IMR-90 (cell line): ENCODE data around the gene PKD1L1.

Experiments
- BHLHE40 ChIP-seq: fragments of 150-350 bp; IDR thresholded peaks from 2 replicates; pipeline ENCODE4 v1.6.1; 2016; ENCODE audit warnings: mild to moderate bottlenecking, low read depth, low read length
- FOS ChIP-seq: fragments of 150-350 bp; IDR thresholded peaks from 2 replicates; pipeline ENCODE4 v1.6.1; 2016; ENCODE audit warnings: low read depth, low read length
- MAZ ChIP-seq: IDR thresholded peaks from 2 replicates; pipeline ENCODE4 v1.6.1; 2012; ENCODE audit warnings: low read depth, mild to moderate bottlenecking, low read length, improper control_type of control experiment, moderate library complexity, borderline replicate concordance
- MXI1 ChIP-seq: IDR thresholded peaks from 2 replicates; pipeline ENCODE4 v1.6.1; 2012; ENCODE audit warnings: low read depth, mild to moderate bottlenecking, low read length, moderate library complexity, borderline replicate concordance
- NFE2L2 ChIP-seq: fragments of 150-350 bp; IDR thresholded peaks from 2 replicates; pipeline ENCODE4 v1.6.1; 2016; ENCODE audit warnings: low read depth, mild to moderate bottlenecking, low read length
- POLR2A ChIP-seq: IDR thresholded peaks from 2 replicates; pipeline ENCODE4 v1.6.1; 2012; ENCODE audit warnings: mild to moderate bottlenecking, low read depth, low read length
- RAD21 ChIP-seq: IDR thresholded peaks from 2 replicates; pipeline ENCODE4 v1.6.1; 2012; ENCODE audit warnings: low read length, improper control_type of control experiment
- TF ChIP-seq, protein P1 (sequence below): conservative IDR thresholded peaks from 2 replicates; pipeline ENCODE4 v1.5.1; 2012; ENCODE audit warnings: mild to moderate bottlenecking, low read depth, low read length, improper control_type of control experiment
- TF ChIP-seq, protein P2 (sequence below): fragments of 150-350 bp; IDR thresholded peaks from 2 replicates; pipeline ENCODE4 v1.6.1; 2017; ENCODE audit warnings: mild to moderate bottlenecking, antibody characterized with exemption, low read length, low read depth

- TF ChIP-seq, protein P1, sequence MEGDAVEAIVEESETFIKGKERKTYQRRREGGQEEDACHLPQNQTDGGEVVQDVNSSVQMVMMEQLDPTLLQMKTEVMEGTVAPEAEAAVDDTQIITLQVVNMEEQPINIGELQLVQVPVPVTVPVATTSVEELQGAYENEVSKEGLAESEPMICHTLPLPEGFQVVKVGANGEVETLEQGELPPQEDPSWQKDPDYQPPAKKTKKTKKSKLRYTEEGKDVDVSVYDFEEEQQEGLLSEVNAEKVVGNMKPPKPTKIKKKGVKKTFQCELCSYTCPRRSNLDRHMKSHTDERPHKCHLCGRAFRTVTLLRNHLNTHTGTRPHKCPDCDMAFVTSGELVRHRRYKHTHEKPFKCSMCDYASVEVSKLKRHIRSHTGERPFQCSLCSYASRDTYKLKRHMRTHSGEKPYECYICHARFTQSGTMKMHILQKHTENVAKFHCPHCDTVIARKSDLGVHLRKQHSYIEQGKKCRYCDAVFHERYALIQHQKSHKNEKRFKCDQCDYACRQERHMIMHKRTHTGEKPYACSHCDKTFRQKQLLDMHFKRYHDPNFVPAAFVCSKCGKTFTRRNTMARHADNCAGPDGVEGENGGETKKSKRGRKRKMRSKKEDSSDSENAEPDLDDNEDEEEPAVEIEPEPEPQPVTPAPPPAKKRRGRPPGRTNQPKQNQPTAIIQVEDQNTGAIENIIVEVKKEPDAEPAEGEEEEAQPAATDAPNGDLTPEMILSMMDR: no peak
- TF ChIP-seq MAZ (no peak), FOS (no peak), MXI1 (no peak), POLR2A (no peak), RAD21 (no peak), NFE2L2 (no peak), BHLHE40 (no peak)
- TF ChIP-seq, protein P2, sequence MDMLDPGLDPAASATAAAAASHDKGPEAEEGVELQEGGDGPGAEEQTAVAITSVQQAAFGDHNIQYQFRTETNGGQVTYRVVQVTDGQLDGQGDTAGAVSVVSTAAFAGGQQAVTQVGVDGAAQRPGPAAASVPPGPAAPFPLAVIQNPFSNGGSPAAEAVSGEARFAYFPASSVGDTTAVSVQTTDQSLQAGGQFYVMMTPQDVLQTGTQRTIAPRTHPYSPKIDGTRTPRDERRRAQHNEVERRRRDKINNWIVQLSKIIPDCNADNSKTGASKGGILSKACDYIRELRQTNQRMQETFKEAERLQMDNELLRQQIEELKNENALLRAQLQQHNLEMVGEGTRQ: no peak
These were observed 12.9 kb downstream of the PKD1L1 start for GRCh38 chr7:47935336-47935735.
